RPMI8226 (cell line): Measurements from ENCODE around the gene OR9A2.

ENCODE experiments used
- DNase-seq: peaks from one replicate; pipeline ENCODE4 v3.0.0-alpha.2; 2015

The OR9A2 gene

GRCh38 chr7:143027032-143027431, at the start of gene OR9A2:
Gene OR9A2 (minus strand): TSS chr7:143027132. CDS start chr7:143027132, 0 bp downstream.
- DNase-seq, result no peak

GRCh38 chr7:143074141-143074540, 47.2 kb upstream of the OR9A2 start:
- no peak for DNase-seq

GRCh38 chr7:143073556-143073955, 46.6 kb upstream of the OR9A2 start:
- no peak for DNase-seq

GRCh38 chr7:143069912-143070500, 43.1 kb upstream of the OR9A2 start:
- DNase-seq, result no peak

- DNase-seq, result no peak
These were observed 41.5 kb upstream of the OR9A2 start for GRCh38 chr7:143068446-143068845.

GRCh38 chr7:143063741-143064140, 36.8 kb upstream of the OR9A2 start:
- DNase-seq, result no peak

- DNase-seq, result no peak
These were observed 28.8 kb upstream of the OR9A2 start for GRCh38 chr7:143055754-143056153.

- DNase-seq, result no peak
These were observed 27.7 kb upstream of the OR9A2 start for GRCh38 chr7:143054621-143055020.

GRCh38 chr7:143052041-143052440, 25.1 kb upstream of the OR9A2 start, which contains the start of gene OR6V1:
Gene OR6V1 (plus strand): TSS chr7:143052341. CDS start chr7:143052341, 0 bp downstream.
- no peak for DNase-seq

- DNase-seq, result no peak
These were observed 24.0 kb upstream of the OR9A2 start for GRCh38 chr7:143050931-143051330.

GRCh38 chr7:143049362-143049761, 22.4 kb upstream of the OR9A2 start:
- DNase-seq, result no peak

GRCh38 chr7:143048827-143049226, 21.9 kb upstream of the OR9A2 start:
- DNase-seq, result no peak

- no peak for DNase-seq
These were observed 20.4 kb upstream of the OR9A2 start for GRCh38 chr7:143047326-143047725.

- DNase-seq, result no peak
These were observed 19.5 kb upstream of the OR9A2 start for GRCh38 chr7:143046426-143046851.

- no peak for DNase-seq
These were observed 16.5 kb upstream of the OR9A2 start for GRCh38 chr7:143043391-143043790.

- no peak for DNase-seq
These were observed 15.9 kb upstream of the OR9A2 start for GRCh38 chr7:143042790-143043271.

- no peak for DNase-seq
These were observed 15.3 kb upstream of the OR9A2 start for GRCh38 chr7:143042159-143042789.

GRCh38 chr7:143041346-143041745, 14.4 kb upstream of the OR9A2 start:
- no peak for DNase-seq

GRCh38 chr7:143040209-143040715, 13.3 kb upstream of the OR9A2 start:
- no peak for DNase-seq

GRCh38 chr7:143038635-143039034, 11.7 kb upstream of the OR9A2 start:
- no peak for DNase-seq

GRCh38 chr7:143027683-143028082, 751 bp upstream of the OR9A2 start:
- DNase-seq, result no peak

GRCh38 chr7:143025371-143025770, 1.6 kb downstream of the OR9A2 start:
- no peak for DNase-seq

- DNase-seq, result no peak
These were observed 3.9 kb downstream of the OR9A2 start for GRCh38 chr7:143023047-143023446.

GRCh38 chr7:143018931-143019330, 8.0 kb downstream of the OR9A2 start:
- no peak for DNase-seq
